Panc1 (cell line): Measurements from ENCODE around the gene TMEM40. TPM values are rescaled to one million over a fixed set of nuclear protein-coding genes. Genes with fewer than 3 reads are reported as not detected.

Experiments used
- ATAC-seq: fragments of 200-7000 bp; cut with Tn5 transposase; 2 replicates; pipeline ENCODE4 v1.9.1; 2020; ENCODE audit warnings: mild to moderate bottlenecking, moderate library complexity
- BruUV-seq: library from RNA; stranded (reverse); fragments of 400-500 nt; replicated peaks from 2 replicates; lab custom pipeline; 2021; lab: Mats Ljungman, UMichigan
- CTCF ChIA-PET: fragments of 300-600 bp; sonication (Branson Sonifier 250); formaldehyde crosslinking; loops from one replicate; lab custom pipeline; 2022; ENCODE audit warnings: antibody characterized with exemption; lab: Charles Lee
- POLR2A ChIA-PET: fragments of 300-600 bp; sonication (Branson Sonifier 250); formaldehyde crosslinking; loops from one replicate; lab custom pipeline; 2022; ENCODE audit warnings: antibody characterized with exemption; lab: Charles Lee
- DNase-seq: peaks from one replicate; pipeline ENCODE4 v3.0.0-alpha.2; 2010; ENCODE audit warnings: low read depth, low spot score
- H3K27ac ChIP-seq: 2 replicates; pipeline ENCODE4 v1.5.1; 2011; ENCODE audit warnings: mild to moderate bottlenecking, low read length, inconsistent platforms
- H3K27me3 ChIP-seq: fragments of 200-500 bp; sonication (Bioruptor generic); 2 replicates; pipeline ENCODE4 v1.6.0; 2014; ENCODE audit warnings: low read length, inconsistent platforms; ENCODE audit not compliant: control insufficient read depth, insufficient read depth
- H3K36me3 ChIP-seq: fragments of 200-500 bp; sonication (Bioruptor generic); 2 replicates; pipeline ENCODE4 v1.5.1; 2014; ENCODE audit warnings: inconsistent platforms, mild to moderate bottlenecking, low read length, moderate library complexity; ENCODE audit not compliant: control insufficient read depth, insufficient read depth
- H3K4me1 ChIP-seq: 2 replicates; pipeline ENCODE4 v1.5.1; 2011; ENCODE audit warnings: inconsistent platforms, mild to moderate bottlenecking, low read length, moderate library complexity; ENCODE audit not compliant: control insufficient read depth, insufficient read depth
- H3K4me3 ChIP-seq, 2 experiments: 2 replicates each; pipeline ENCODE4 v1.5.1; 2011 to 2012; ENCODE audit warnings: low read depth in 2 of 2, low read length in 2 of 2, mild to moderate bottlenecking in 2 of 2, inconsistent platforms in 1 of 2, moderate library complexity in 1 of 2
- H3K9me3 ChIP-seq: fragments of 200-500 bp; sonication (Bioruptor generic); 2 replicates; pipeline ENCODE4 v1.5.1; 2014; ENCODE audit warnings: low read depth, mild to moderate bottlenecking, inconsistent platforms, low read length, moderate library complexity; ENCODE audit not compliant: control insufficient read depth, insufficient read depth
- POLR2AphosphoS5 ChIP-seq: IDR thresholded peaks from 2 replicates; pipeline ENCODE4 v1.6.1; 2012; ENCODE audit warnings: mild to moderate bottlenecking, low read depth, low read length, moderate library complexity
- SIN3A ChIP-seq: IDR thresholded peaks from 2 replicates; pipeline ENCODE4 v1.6.1; 2012; ENCODE audit warnings: low read depth, mild to moderate bottlenecking, low read length, moderate library complexity, borderline replicate concordance; ENCODE audit not compliant: insufficient read depth
- TCF7L2 ChIP-seq: IDR thresholded peaks from 2 replicates; pipeline ENCODE4 v1.6.1; 2011; ENCODE audit warnings: mild to moderate bottlenecking, low read depth, low read length, inconsistent platforms
- in situ Hi-C: cut with HindIII; loops from 2 replicates; pipeline ENCODE4 v1.10.0; 2016; ENCODE audit warnings: low sequenced_read_pairs, low pct_unique_long_range_greater_than_20kb
- intact Hi-C: fragments of 100-400 bp; cut with micrococcal nuclease; formaldehyde crosslinking; loops from one replicate; pipeline ENCODE4 v1.10.0; 2022; ENCODE audit not compliant: unreplicated experiment
- total RNA-seq: library from RNA; stranded (reverse); gene quantifications from one replicate; pipeline ENCODE4 v1.2.1, GENCODE V29; 2021; ENCODE audit not compliant: unreplicated experiment
- TF ChIP-seq, protein P1 (sequence below), 2 experiments: IDR thresholded peaks; 2 replicates each; pipeline ENCODE4 v1.6.1; 2011 to 2012; ENCODE audit warnings: low read depth in 2 of 2, control low read depth in 1 of 2, low read length in 1 of 2, mild to moderate bottlenecking in 1 of 2, moderate library complexity in 1 of 2; ENCODE audit not compliant: insufficient read depth in 1 of 2
- TF ChIP-seq, protein P2 (sequence below): fragments of 450-650 bp; IDR thresholded peaks from 2 replicates; pipeline ENCODE4 v1.5.1; 2017; ENCODE audit warnings: mild to moderate bottlenecking

TMEM40 gene
- total RNA-seq, 1 experiment from 2014 or later, result 1.3 TPM

DNA sequence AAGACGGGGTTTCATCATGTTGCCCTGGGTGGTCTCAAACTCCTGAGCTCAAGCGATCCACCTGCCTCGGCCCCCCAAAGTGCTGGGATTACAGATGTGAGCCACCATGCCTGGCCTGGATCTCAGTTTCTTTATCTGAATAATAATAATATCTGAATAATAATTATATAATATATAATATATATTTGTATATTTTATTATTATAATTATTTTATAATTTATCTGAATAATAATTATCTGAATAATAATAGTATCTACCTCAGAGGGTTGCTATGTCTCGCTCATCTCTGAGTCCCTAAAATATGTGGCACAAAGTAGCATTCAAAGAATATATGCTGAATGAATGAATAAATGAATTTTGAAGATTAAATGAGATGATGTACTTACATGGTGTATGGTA is 44.8 kb downstream of the TMEM40 start:
- ChIA-PET POLR2A (interaction anchor here (0.6 kb wide), 1 partner anchor 29 kb away, joined by 7 read pairs; no protein-coding TSS in a partner anchor), CTCF (no interaction called here)
- H3K4me3 ChIP-seq, result no peak overlapping the region
- H3K36me3 ChIP-seq, result no peaks in the 10 kb centered on the region
- ATAC-seq (no peak), DNase-seq (no peak)
- H3K27ac ChIP-seq, result no peak overlapping the region
- no peak for TF ChIP-seq SIN3A
- TF ChIP-seq, protein P1, sequence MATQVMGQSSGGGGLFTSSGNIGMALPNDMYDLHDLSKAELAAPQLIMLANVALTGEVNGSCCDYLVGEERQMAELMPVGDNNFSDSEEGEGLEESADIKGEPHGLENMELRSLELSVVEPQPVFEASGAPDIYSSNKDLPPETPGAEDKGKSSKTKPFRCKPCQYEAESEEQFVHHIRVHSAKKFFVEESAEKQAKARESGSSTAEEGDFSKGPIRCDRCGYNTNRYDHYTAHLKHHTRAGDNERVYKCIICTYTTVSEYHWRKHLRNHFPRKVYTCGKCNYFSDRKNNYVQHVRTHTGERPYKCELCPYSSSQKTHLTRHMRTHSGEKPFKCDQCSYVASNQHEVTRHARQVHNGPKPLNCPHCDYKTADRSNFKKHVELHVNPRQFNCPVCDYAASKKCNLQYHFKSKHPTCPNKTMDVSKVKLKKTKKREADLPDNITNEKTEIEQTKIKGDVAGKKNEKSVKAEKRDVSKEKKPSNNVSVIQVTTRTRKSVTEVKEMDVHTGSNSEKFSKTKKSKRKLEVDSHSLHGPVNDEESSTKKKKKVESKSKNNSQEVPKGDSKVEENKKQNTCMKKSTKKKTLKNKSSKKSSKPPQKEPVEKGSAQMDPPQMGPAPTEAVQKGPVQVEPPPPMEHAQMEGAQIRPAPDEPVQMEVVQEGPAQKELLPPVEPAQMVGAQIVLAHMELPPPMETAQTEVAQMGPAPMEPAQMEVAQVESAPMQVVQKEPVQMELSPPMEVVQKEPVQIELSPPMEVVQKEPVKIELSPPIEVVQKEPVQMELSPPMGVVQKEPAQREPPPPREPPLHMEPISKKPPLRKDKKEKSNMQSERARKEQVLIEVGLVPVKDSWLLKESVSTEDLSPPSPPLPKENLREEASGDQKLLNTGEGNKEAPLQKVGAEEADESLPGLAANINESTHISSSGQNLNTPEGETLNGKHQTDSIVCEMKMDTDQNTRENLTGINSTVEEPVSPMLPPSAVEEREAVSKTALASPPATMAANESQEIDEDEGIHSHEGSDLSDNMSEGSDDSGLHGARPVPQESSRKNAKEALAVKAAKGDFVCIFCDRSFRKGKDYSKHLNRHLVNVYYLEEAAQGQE (IDR thresholded peaks at IDR 0.05; ENCODE audit: insufficient read depth in 1 of 2, low read depth in 2 of 2, low read length in 1 of 2), result no peak
- TF ChIP-seq TCF7L2, result no peak
- TF ChIP-seq, protein P2, sequence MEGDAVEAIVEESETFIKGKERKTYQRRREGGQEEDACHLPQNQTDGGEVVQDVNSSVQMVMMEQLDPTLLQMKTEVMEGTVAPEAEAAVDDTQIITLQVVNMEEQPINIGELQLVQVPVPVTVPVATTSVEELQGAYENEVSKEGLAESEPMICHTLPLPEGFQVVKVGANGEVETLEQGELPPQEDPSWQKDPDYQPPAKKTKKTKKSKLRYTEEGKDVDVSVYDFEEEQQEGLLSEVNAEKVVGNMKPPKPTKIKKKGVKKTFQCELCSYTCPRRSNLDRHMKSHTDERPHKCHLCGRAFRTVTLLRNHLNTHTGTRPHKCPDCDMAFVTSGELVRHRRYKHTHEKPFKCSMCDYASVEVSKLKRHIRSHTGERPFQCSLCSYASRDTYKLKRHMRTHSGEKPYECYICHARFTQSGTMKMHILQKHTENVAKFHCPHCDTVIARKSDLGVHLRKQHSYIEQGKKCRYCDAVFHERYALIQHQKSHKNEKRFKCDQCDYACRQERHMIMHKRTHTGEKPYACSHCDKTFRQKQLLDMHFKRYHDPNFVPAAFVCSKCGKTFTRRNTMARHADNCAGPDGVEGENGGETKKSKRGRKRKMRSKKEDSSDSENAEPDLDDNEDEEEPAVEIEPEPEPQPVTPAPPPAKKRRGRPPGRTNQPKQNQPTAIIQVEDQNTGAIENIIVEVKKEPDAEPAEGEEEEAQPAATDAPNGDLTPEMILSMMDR, result no peak
- no peak for TF ChIP-seq POLR2AphosphoS5
- H3K27me3 ChIP-seq, result no peaks in the 10 kb centered on the region
- in situ Hi-C loops, result no loop called here
- no peaks in the 10 kb centered on the region for H3K9me3 ChIP-seq
- no TSS peak for BruUV-seq
- H3K4me1 ChIP-seq, result no peaks in the 10 kb centered on the region
- intact Hi-C loops, result no loop called here

DNA sequence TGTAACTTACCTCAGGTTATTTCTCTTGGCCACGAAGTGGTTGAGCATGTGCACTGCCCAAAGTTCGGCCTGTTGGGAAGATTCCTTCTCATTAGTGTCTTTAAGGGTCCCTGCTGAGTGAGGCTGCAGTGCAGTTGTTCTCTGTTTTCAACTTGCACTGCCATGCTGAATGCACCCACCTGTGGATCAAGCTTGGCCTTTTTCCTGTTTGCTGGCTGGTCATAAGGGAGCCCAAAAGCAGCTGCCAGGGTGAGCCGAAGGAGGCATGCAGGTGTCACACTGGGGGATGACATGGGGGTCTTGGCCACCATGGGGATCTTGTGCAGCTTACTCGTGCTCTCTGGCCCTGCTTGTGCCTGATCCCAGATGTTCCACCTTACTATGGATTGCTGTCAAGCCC is 49.0 kb downstream of the TMEM40 start:
- H3K9me3 ChIP-seq, result no peaks in the 10 kb centered on the region
- H3K4me1 ChIP-seq, result no peaks in the 10 kb centered on the region
- ChIA-PET POLR2A (no interaction called here), CTCF (no interaction called here)
- H3K4me3 ChIP-seq, result no peak overlapping the region
- no peak for ATAC-seq
- intact Hi-C loops, result no loop called here
- no peak overlapping the region for H3K27ac ChIP-seq
- no peaks in the 10 kb centered on the region for H3K27me3 ChIP-seq
- in situ Hi-C loops, result no loop called here
- H3K36me3 ChIP-seq, result no peaks in the 10 kb centered on the region
- no TSS peak for BruUV-seq
- no peak for DNase-seq
- TF ChIP-seq SIN3A (no peak), TCF7L2 (no peak), POLR2AphosphoS5 (no peak)
- TF ChIP-seq, protein P2, result no peak
- TF ChIP-seq, protein P1 (IDR thresholded peaks at IDR 0.05; ENCODE audit: insufficient read depth in 1 of 2, low read depth in 2 of 2, low read length in 1 of 2), result no peak
